HepG2 (cell line): ENCODE measurements around the gene CBY1. TPM values are rescaled to one million over a fixed set of nuclear protein-coding genes. Genes with fewer than 3 reads are reported as not detected.

Experiments used
- ATF3 ChIP-seq: sonication (generic); formaldehyde crosslinking; IDR thresholded peaks from 2 replicates; pipeline ENCODE4 v1.4.0; 2020; ENCODE audit warnings: missing genetic modification reagents
- BRD4 ChIP-seq: sonication (generic); formaldehyde crosslinking; IDR thresholded peaks from 2 replicates; pipeline ENCODE4 v1.4.0; 2020; ENCODE audit warnings: missing genetic modification reagents
- EEA1 ChIP-seq: sonication (generic); formaldehyde crosslinking; IDR thresholded peaks from 2 replicates; pipeline ENCODE4 v1.5.1; 2020; ENCODE audit warnings: mild to moderate bottlenecking, missing genetic modification reagents, borderline replicate concordance
- ELF3 ChIP-seq: IDR thresholded peaks from 2 replicates; pipeline ENCODE4 v1.6.1; 2016; ENCODE audit warnings: missing genetic modification reagents, missing compliant biosample characterization
- ETV6 ChIP-seq: sonication (generic); formaldehyde crosslinking; conservative IDR thresholded peaks from 2 replicates; pipeline ENCODE4 v1.4.0; 2020; ENCODE audit warnings: missing genetic modification reagents
- MAFK ChIP-seq, 2 experiments: IDR thresholded peaks in 1 of 2; conservative IDR thresholded peaks in 1 of 2; 2 replicates each; pipeline ENCODE4 v1.6.1; 2011; ENCODE audit warnings: improper control_type of control experiment in 2 of 2, low read length in 2 of 2
- MAZ ChIP-seq, 2 experiments: sonication (generic) in 1 of 2; formaldehyde crosslinking in 1 of 2; IDR thresholded peaks; 2 replicates each; pipeline versions ENCODE4 v1.5.0 to v1.6.1; 2012 to 2020; ENCODE audit warnings: low read depth in 2 of 2, mild to moderate bottlenecking in 2 of 2, borderline replicate concordance in 1 of 2, improper control_type of control experiment in 1 of 2, low read length in 1 of 2, missing genetic modification reagents in 1 of 2, moderate library complexity in 1 of 2
- MED13 ChIP-seq: sonication (generic); formaldehyde crosslinking; IDR thresholded peaks from 2 replicates; pipeline ENCODE4 v1.5.0; 2020; ENCODE audit warnings: missing genetic modification reagents
- MEIS1 ChIP-seq: sonication (generic); formaldehyde crosslinking; IDR thresholded peaks from 2 replicates; pipeline ENCODE4 v1.9.0; 2021; ENCODE audit warnings: mild to moderate bottlenecking, missing genetic modification reagents, moderate library complexity, borderline replicate concordance
- MLXIP ChIP-seq: sonication (generic); formaldehyde crosslinking; IDR thresholded peaks from 2 replicates; pipeline ENCODE4 v1.9.0; 2021; ENCODE audit warnings: missing genetic modification reagents, borderline replicate concordance
- NAIF1 ChIP-seq: sonication (generic); formaldehyde crosslinking; IDR thresholded peaks from 2 replicates; pipeline ENCODE4 v1.5.0; 2020; ENCODE audit warnings: mild to moderate bottlenecking, missing genetic modification reagents, borderline replicate concordance
- NFIC ChIP-seq: IDR thresholded peaks from 2 replicates; pipeline ENCODE4 v1.6.1; 2012; ENCODE audit warnings: mild to moderate bottlenecking, low read length, inconsistent platforms
- NFRKB ChIP-seq: fragments of 450-650 bp; IDR thresholded peaks from 2 replicates; pipeline ENCODE4 v1.6.1; 2017
- SMARCE1 ChIP-seq: fragments of 450-650 bp; IDR thresholded peaks from 2 replicates; pipeline ENCODE4 v1.6.1; 2017; ENCODE audit warnings: borderline replicate concordance
- ZBTB1 ChIP-seq: sonication (generic); formaldehyde crosslinking; IDR thresholded peaks from 2 replicates; pipeline ENCODE4 v1.4.0; 2020; ENCODE audit warnings: missing genetic modification reagents, borderline replicate concordance
- ZBTB7B ChIP-seq: sonication (generic); formaldehyde crosslinking; IDR thresholded peaks from 2 replicates; pipeline ENCODE4 v1.4.0; 2020; ENCODE audit warnings: missing genetic modification reagents
- ZFP62 ChIP-seq: sonication (generic); formaldehyde crosslinking; IDR thresholded peaks from 2 replicates; pipeline ENCODE4 v1.4.0; 2020; ENCODE audit warnings: missing genetic modification reagents
- ZNF136 ChIP-seq: sonication (generic); formaldehyde crosslinking; IDR thresholded peaks from 2 replicates; pipeline ENCODE4 v1.8.1; 2022; ENCODE audit warnings: low read depth, mild to moderate bottlenecking, moderate library complexity, missing genetic modification reagents
- ZNF232 ChIP-seq: sonication (generic); formaldehyde crosslinking; IDR thresholded peaks from 2 replicates; pipeline ENCODE4 v1.4.0; 2020; ENCODE audit warnings: missing genetic modification reagents, borderline replicate concordance
- ZNF367 ChIP-seq: sonication (generic); formaldehyde crosslinking; IDR thresholded peaks from 2 replicates; pipeline ENCODE4 v1.4.0; 2020; ENCODE audit warnings: missing genetic modification reagents, borderline replicate concordance
- ZNF550 ChIP-seq: sonication (generic); formaldehyde crosslinking; IDR thresholded peaks from 2 replicates; pipeline ENCODE4 v1.4.0; 2020; ENCODE audit warnings: mild to moderate bottlenecking, missing genetic modification reagents, borderline replicate concordance
- ZNF570 ChIP-seq: sonication (generic); formaldehyde crosslinking; IDR thresholded peaks from 2 replicates; pipeline ENCODE4 v1.4.0; 2020; ENCODE audit warnings: mild to moderate bottlenecking, missing genetic modification reagents, borderline replicate concordance
- ZNF614 ChIP-seq: IDR thresholded peaks from 2 replicates; pipeline ENCODE4 v1.6.1; 2018; ENCODE audit warnings: missing biosample characterization, missing genetic modification reagents, inconsistent platforms, borderline replicate concordance
- ZNF619 ChIP-seq: sonication (generic); formaldehyde crosslinking; IDR thresholded peaks from 2 replicates; pipeline ENCODE4 v1.4.0; 2020; ENCODE audit warnings: mild to moderate bottlenecking, missing genetic modification reagents
- ZNF629 ChIP-seq: sonication (generic); formaldehyde crosslinking; conservative IDR thresholded peaks from 2 replicates; pipeline ENCODE4 v1.5.0; 2020; ENCODE audit warnings: missing genetic modification reagents
- ZNF737 ChIP-seq: sonication (generic); formaldehyde crosslinking; IDR thresholded peaks from 2 replicates; pipeline ENCODE4 v1.5.0; 2020; ENCODE audit warnings: missing genetic modification reagents, mild to moderate bottlenecking, borderline replicate concordance
- polyA plus RNA-seq, 8 experiments: library from polyadenylated mRNA; depleted of rRNA in 3 of 8; stranded (reverse) in 7 of 8; unstranded in 1 of 8; fragments of >200 nt; fragmentation: Illumina TruSeq in 4 of 8; extraction: Trizol in 4 of 8; gene quantifications; 2 replicates each; pipeline versions ENCODE4 v1.2.1 to v1.2.3, GENCODE V29; 2011 to 2016; ENCODE audit warnings: low read depth in 4 of 8, missing spikeins in 1 of 8, mixed read lengths in 1 of 8; ENCODE audit not compliant: insufficient read depth in 1 of 8
- total RNA-seq, 5 experiments: library from RNA; depleted of rRNA; stranded (reverse); fragments of >200 nt; fragmentation: Illumina TruSeq; extraction: Trizol; gene quantifications; 2 replicates each; pipeline ENCODE4 v1.2.3, GENCODE V29; 2016; ENCODE audit warnings: low read depth in 1 of 5

The CBY1 gene
- total and polyA plus RNA-seq, 2 of the 13 experiments (the other 11 are each of a cell fraction or from before 2014, with no cell fraction given), result 19.7 to 20.3 TPM

GRCh38 chr22:38681582-38682335 lies 25.3 kb downstream of the CBY1 start, which contains the start of gene TOMM22 (continued):
- TF ChIP-seq ZBTB7B (CRISPR knock-in tag), result no peak; the same call in 1 of the 2 replicates
- TF ChIP-seq ZNF367 (CRISPR knock-in tag), result peak; percentile 95
- TF ChIP-seq MED13 (CRISPR knock-in tag), result peak; percentile 82
- 0 out of 2 replicates have a peak, but pooled peaks have one; percentile 52 for TF ChIP-seq EEA1 (CRISPR knock-in tag)
- TF ChIP-seq ATF3, result peak; percentile 53; the same call in 1 of the 2 replicates
- peak; percentile 12; the same call in 1 of the 2 replicates for TF ChIP-seq MAZ (IDR thresholded peaks at IDR 0.05; ENCODE audit: borderline replicate concordance, low read depth, low read length)
- peak; percentile 88 for TF ChIP-seq MAZ (CRISPR knock-in tag; IDR thresholded peaks at IDR 0.05; ENCODE audit: low read depth)
- peak; percentile 90 for TF ChIP-seq ZNF136 (CRISPR knock-in tag)
- TF ChIP-seq ZNF614 (CRISPR knock-in tag), result peak; percentile 77; the same call in 1 of the 2 replicates
- peak; percentile 47; the same call in 1 of the 2 replicates for TF ChIP-seq NFRKB
- peak; percentile 88; the same call in 1 of the 2 replicates for TF ChIP-seq ZNF737 (CRISPR knock-in tag)
- TF ChIP-seq ZNF619 (CRISPR knock-in tag), result peak; percentile 90; the same call in 1 of the 2 replicates
- peak; percentile 96 for TF ChIP-seq ELF3 (CRISPR knock-in tag)
- peak; percentile 3; the same call in 1 of the 2 replicates for TF ChIP-seq ZNF629 (CRISPR knock-in tag)
- peak; percentile 54; the same call in 1 of the 2 replicates for TF ChIP-seq MEIS1 (CRISPR knock-in tag)
- no peak for TF ChIP-seq NFIC
- peak; percentile 68; the same call in 1 of the 2 replicates for TF ChIP-seq NAIF1
- TF ChIP-seq MLXIP (CRISPR knock-in tag), result no peak
- TF ChIP-seq ZNF232, result peak; percentile 73; the same call in 1 of the 2 replicates
- TF ChIP-seq ZNF570 (CRISPR knock-in tag), result 0 out of 2 replicates have a peak, but pooled peaks have one; percentile 58
- peak; percentile 95 for TF ChIP-seq BRD4 (CRISPR knock-in tag)
- no peak for TF ChIP-seq SMARCE1
- peak; percentile 96 for TF ChIP-seq ETV6 (CRISPR knock-in tag)
- 0 out of 4 replicates have a peak, but pooled peaks of 1 of the 2 experiments have one; percentile 0 for TF ChIP-seq MAFK (conservative IDR thresholded peaks at IDR 0.05 in 1 of 2, IDR thresholded peaks at IDR 0.05 in 1 of 2; ENCODE audit: low read length in 2 of 2)
- TF ChIP-seq ZNF550 (CRISPR knock-in tag), result peak; percentile 54; the same call in 1 of the 2 replicates
- 0 out of 2 replicates have a peak, but pooled peaks have one; percentile 46 for TF ChIP-seq ZFP62 (CRISPR knock-in tag)
- no peak for TF ChIP-seq ZBTB1 (CRISPR knock-in tag)
